OCI-LY7 (cell line): Measurements from ENCODE around the gene RIPPLY1. TPM values are rescaled to one million over a fixed set of nuclear protein-coding genes. Genes with fewer than 3 reads are reported as not detected.

ENCODE experiments used
- BruUV-seq: library from RNA; stranded (reverse); fragments of 400-500 nt; replicated peaks from 2 replicates; lab custom pipeline; 2021; lab: Mats Ljungman, UMichigan
- CTCF ChIA-PET: fragments of 300-600 bp; sonication (Branson Sonifier 250); formaldehyde crosslinking; loops from one replicate; lab custom pipeline; 2022; ENCODE audit warnings: antibody characterized with exemption; ENCODE audit not compliant: unreplicated experiment; lab: Charles Lee
- POLR2A ChIA-PET: fragments of 300-600 bp; sonication (Branson Sonifier 250); formaldehyde crosslinking; loops from one replicate; lab custom pipeline; 2022; ENCODE audit warnings: antibody characterized with exemption; lab: Charles Lee
- DNase-seq: peaks from one replicate; pipeline ENCODE4 v3.0.0-alpha.2; 2015; ENCODE audit warnings: low spot score
- H2AFZ ChIP-seq: fragments of 200-600 bp; sonication (generic), shearing (Covaris generic); 2 replicates; pipeline ENCODE4 v1.6.1; 2014; ENCODE audit warnings: mild to moderate bottlenecking, antibody characterized with exemption, low read length, moderate library complexity
- H3K27ac ChIP-seq: fragments of 200-600 bp; sonication (generic); 2 replicates; pipeline ENCODE4 v1.5.1; 2014; ENCODE audit warnings: mixed run types, low read depth, mild to moderate bottlenecking, moderate library complexity, low read length, inconsistent platforms; ENCODE audit not compliant: poor library complexity, severe bottlenecking
- H3K36me3 ChIP-seq: fragments of 200-600 bp; sonication (generic); 2 replicates; pipeline ENCODE4 v1.6.1; 2014; ENCODE audit warnings: mild to moderate bottlenecking, antibody characterized with exemption, low read length, moderate library complexity, mixed read lengths; ENCODE audit not compliant: insufficient read depth
- H3K4me1 ChIP-seq: fragments of 200-600 bp; sonication (generic); 2 replicates; pipeline ENCODE4 v1.5.1; 2014; ENCODE audit warnings: mild to moderate bottlenecking, low read length; ENCODE audit not compliant: insufficient read depth, poor library complexity, severe bottlenecking
- H3K4me2 ChIP-seq: fragments of 200-600 bp; sonication (generic); 2 replicates; pipeline ENCODE4 v1.6.1; 2014; ENCODE audit warnings: mild to moderate bottlenecking, low read length
- H3K4me3 ChIP-seq: fragments of 200-600 bp; sonication (generic); 2 replicates; pipeline ENCODE4 v1.5.1; 2014; ENCODE audit warnings: mild to moderate bottlenecking, low read depth, low read length; ENCODE audit not compliant: poor library complexity, severe bottlenecking
- H3K79me2 ChIP-seq: fragments of 200-600 bp; sonication (generic); 2 replicates; pipeline ENCODE4 v1.6.1; 2016; ENCODE audit warnings: low read depth, mild to moderate bottlenecking, low read length, moderate library complexity, mixed read lengths; ENCODE audit not compliant: insufficient read depth
- H3K9me2 ChIP-seq: fragments of 200-600 bp; sonication (generic); 2 replicates; pipeline ENCODE4 v1.6.1; 2016; ENCODE audit warnings: mild to moderate bottlenecking, low read length, mixed read lengths; ENCODE audit not compliant: insufficient read depth
- H3K9me3 ChIP-seq: fragments of 200-600 bp; sonication (generic); 2 replicates; pipeline ENCODE4 v1.6.1; 2014; ENCODE audit warnings: mild to moderate bottlenecking, mixed run types, low read length, mixed read lengths
- H4K20me1 ChIP-seq: fragments of 200-600 bp; sonication (generic); 2 replicates; pipeline ENCODE4 v1.6.1; 2014; ENCODE audit warnings: mild to moderate bottlenecking, antibody characterized with exemption, low read length, moderate library complexity, mixed read lengths; ENCODE audit not compliant: insufficient read depth
- CTCF ChIP-seq: fragments of 200-600 bp; sonication (generic); conservative IDR thresholded peaks from 2 replicates; pipeline ENCODE4 v1.5.1; 2014; ENCODE audit warnings: mild to moderate bottlenecking, antibody characterized with exemption, low read length, moderate library complexity, mixed read lengths
- EZH2phosphoT487 ChIP-seq: fragments of 200-600 bp; sonication (generic); IDR thresholded peaks from 2 replicates; pipeline ENCODE4 v1.6.1; 2018; ENCODE audit warnings: low read depth, borderline replicate concordance, mild to moderate bottlenecking, mixed run types, antibody characterized with exemption, low read length, moderate library complexity, mixed read lengths
- intact Hi-C: fragments of 100-400 bp; cut with micrococcal nuclease; formaldehyde crosslinking; loops from one replicate; pipeline ENCODE4 v1.10.0; 2022; ENCODE audit not compliant: unreplicated experiment
- total RNA-seq, 2 experiments: library from RNA; depleted of rRNA in 1 of 2; stranded (reverse); fragments of >200 nt in 1 of 2; shearing (Covaris generic) in 1 of 2; gene quantifications; 2 replicates each; pipeline ENCODE4 v1.2.3, GENCODE V29; 2014 to 2022

RIPPLY1 gene
- total RNA-seq, 2 experiments from 2014 or later: not detected

- no peak for TF ChIP-seq EZH2phosphoT487
- no peak for TF ChIP-seq CTCF
- Histone ChIP-seq H3K4me2 (no peak overlapping the region), H3K9me2 (no peaks in the 10 kb centered on the region), H3K36me3 (no peaks in the 10 kb centered on the region), H3K9me3 (no peaks in the 10 kb centered on the region), H3K4me1 (no peaks in the 10 kb centered on the region), H3K79me2 (no peaks in the 10 kb centered on the region), H4K20me1 (no peaks in the 10 kb centered on the region), H2AFZ (no peak overlapping the region), H3K27ac (no peak overlapping the region), H3K4me3 (no peak overlapping the region)
- DNase-seq: no peak
- BruUV-seq: no TSS peak
- CTCF ChIA-PET: interaction anchor here (0.6 kb wide), 1 partner anchor 419 kb away, joined by 4 read pairs; no protein-coding TSS in a partner anchor
- POLR2A ChIA-PET: no interaction called here
- intact Hi-C loops: no loop called here
Measured at GRCh38 chrX:106927023-106927422, 23.9 kb upstream of the RIPPLY1 start.

GRCh38 chrX:106921637-106922036 is 18.5 kb upstream of the RIPPLY1 start:
- Histone ChIP-seq H4K20me1 (no peaks in the 10 kb centered on the region), H3K27ac (no peak overlapping the region), H3K9me2 (no peaks in the 10 kb centered on the region), H3K4me2 (no peak overlapping the region), H3K79me2 (no peaks in the 10 kb centered on the region), H3K36me3 (no peaks in the 10 kb centered on the region), H3K4me3 (no peak overlapping the region), H2AFZ (no peak overlapping the region), H3K4me1 (no peaks in the 10 kb centered on the region), H3K9me3 (no peaks in the 10 kb centered on the region)
- no TSS peak for BruUV-seq
- ChIA-PET POLR2A (no interaction called here), CTCF (no interaction called here)
- TF ChIP-seq CTCF (no peak), EZH2phosphoT487 (no peak)
- intact Hi-C loops: no loop called here
- DNase-seq: no peak

- CTCF ChIA-PET: interaction anchor here (0.6 kb wide), 1 partner anchor 29 kb away, joined by 3 read pairs; no protein-coding TSS in a partner anchor
- no TSS peak for BruUV-seq
- no peak within 1 kb of the TSS for H3K4me3 ChIP-seq
- H3K36me3 ChIP-seq: no peaks in the 10 kb centered on the region
- no peak for TF ChIP-seq CTCF
- no peak for TF ChIP-seq EZH2phosphoT487
- H3K27ac ChIP-seq: no peak within 1 kb of the TSS
- intact Hi-C loops: no loop called here
- H3K9me2 ChIP-seq: no peaks in the 10 kb centered on the region
- no peaks in the 10 kb centered on the region for H4K20me1 ChIP-seq
- POLR2A ChIA-PET: no interaction called here
- no peak within 1 kb of the TSS for H2AFZ ChIP-seq
- H3K4me1 ChIP-seq: no peaks in the 10 kb centered on the region
- no peak within 1 kb of the TSS for H3K4me2 ChIP-seq
- H3K9me3 ChIP-seq: no peaks in the 10 kb centered on the region
- DNase-seq: no peak
- H3K79me2 ChIP-seq: no peaks in the 10 kb centered on the region
Measured at GRCh38 chrX:106919932-106920452, 16.9 kb upstream of the RIPPLY1 start, which contains the start of gene CLDN2. TSS of gene CLDN2 (plus strand) at chrX:106920402. CDS start at chrX:106928229, 7,827 bp downstream.
